K562 (cell line): ENCODE measurements around the gene TMEM120B. TPM values are rescaled to one million over a fixed set of nuclear protein-coding genes. Genes with fewer than 3 reads are reported as not detected.

Experiments
- ATAC-seq: fragments of 200-7000 bp; cut with Tn5 transposase; 3 replicates; pipeline ENCODE4 v1.9.1; 2020; ENCODE audit warnings: moderate library complexity
- BruUV-seq: library from RNA; stranded (reverse); fragments of 400-500 nt; replicated peaks from 2 replicates; lab custom pipeline; 2021; lab: Mats Ljungman, UMichigan
- CTCF ChIA-PET: fragments of 300-600 bp; formaldehyde crosslinking; extraction: SDS; loops from one replicate; lab custom pipeline; 2021; ENCODE audit warnings: low intra/inter-chr PET ratio; lab: Yijun Ruan, JAX
- POLR2A ChIA-PET: fragments of 300-600, 350-650 bp; sonication (Branson Sonifier 250); formaldehyde crosslinking; extraction: SDS; loops from one replicate; lab custom pipeline; 2021; ENCODE audit warnings: antibody characterized with exemption, inconsistent platforms; lab: Yijun Ruan, JAX
- DNase-seq, 4 experiments: peaks; one replicate each; pipeline versions ENCODE4 v3.0.0 to v3.0.0-alpha.2; 2011 to 2018; ENCODE audit warnings: low spot score in 3 of 4, mixed read lengths in 3 of 4; ENCODE audit errors: extremely low read depth in 1 of 4
- FAIRE-seq: peaks from 2 replicates; lab custom pipeline; 2011; peaks lifted over from hg19 to GRCh38; lab: Jason Lieb, UNC
- H2AFZ ChIP-seq: 2 replicates; pipeline ENCODE4 v1.6.0; 2011; ENCODE audit warnings: low read depth, low read length, control low read depth, inconsistent platforms
- H3K27ac ChIP-seq: fragments of 200-600 bp; 3 replicates; pipeline ENCODE4 v1.8.0; 2011; ENCODE audit warnings: low read depth, mild to moderate bottlenecking, control low read depth, inconsistent platforms, low read length, moderate library complexity, mixed read lengths; ENCODE audit errors: extremely low read depth
- H3K27me3 ChIP-seq, 2 experiments: fragments of 300-600 bp in 1 of 2; 2 replicates in 1 of 2; 3 replicates in 1 of 2; pipeline versions ENCODE4 v1.6.0 to v1.8.0; 2011; ENCODE audit warnings: inconsistent platforms in 2 of 2, low read length in 2 of 2, mild to moderate bottlenecking in 1 of 2, mixed read lengths in 1 of 2, moderate library complexity in 1 of 2; ENCODE audit not compliant: control insufficient read depth in 2 of 2, insufficient read depth in 2 of 2
- H3K36me3 ChIP-seq: fragments of 300-600 bp; 3 replicates; pipeline ENCODE4 v1.8.0; 2011; ENCODE audit warnings: mild to moderate bottlenecking, low read length, inconsistent platforms; ENCODE audit not compliant: control insufficient read depth, insufficient read depth
- H3K4me1 ChIP-seq, 2 experiments: fragments of 200-600 bp in 1 of 2; replicated peaks in 1 of 2; 2 replicates in 1 of 2; 3 replicates in 1 of 2; pipeline versions ENCODE4 v1.5.1 to v1.8.0; 2011; ENCODE audit warnings: inconsistent platforms in 2 of 2, low read length in 2 of 2, mild to moderate bottlenecking in 1 of 2, mixed read lengths in 1 of 2, moderate library complexity in 1 of 2; ENCODE audit not compliant: control insufficient read depth in 2 of 2, insufficient read depth in 2 of 2
- H3K4me2 ChIP-seq: 2 replicates; pipeline ENCODE4 v1.6.1; 2011; ENCODE audit warnings: low read length, control low read depth, inconsistent platforms, mixed read lengths; ENCODE audit not compliant: insufficient read depth
- H3K4me3 ChIP-seq: fragments of 200-600 bp; sonication (generic), shearing (Covaris generic); 2 replicates; pipeline ENCODE4 v1.5.1; 2016; ENCODE audit warnings: control low read depth, inconsistent platforms
- H3K79me2 ChIP-seq: fragments of 200-600 bp; 3 replicates; pipeline ENCODE4 v1.8.0; 2011; ENCODE audit warnings: low read length, inconsistent platforms; ENCODE audit not compliant: control insufficient read depth, insufficient read depth
- H3K9ac ChIP-seq, 2 experiments: 2 replicates each; pipeline versions ENCODE4 v1.6.0 to v1.6.1; 2011; ENCODE audit warnings: low read depth in 2 of 2, low read length in 2 of 2, control low read depth in 1 of 2, inconsistent platforms in 1 of 2, mild to moderate bottlenecking in 1 of 2, mixed read lengths in 1 of 2; ENCODE audit not compliant: insufficient read depth in 1 of 2
- H3K9me1 ChIP-seq: one replicate; pipeline ENCODE4 v1.6.0; 2011; ENCODE audit warnings: inconsistent platforms, mild to moderate bottlenecking, low read length, moderate library complexity; ENCODE audit not compliant: control insufficient read depth, insufficient read depth
- H3K9me3 ChIP-seq: replicated peaks from 2 replicates; pipeline ENCODE4 v1.5.1; 2011; ENCODE audit warnings: low read depth, low read length, inconsistent platforms; ENCODE audit not compliant: control insufficient read depth, insufficient read depth
- H4K20me1 ChIP-seq: replicated peaks from 2 replicates; pipeline ENCODE4 v1.6.1; 2011; ENCODE audit warnings: low read length, inconsistent platforms, mixed read lengths; ENCODE audit not compliant: control insufficient read depth, insufficient read depth
- AFF1 ChIP-seq, 2 experiments: fragments of 450-650 bp; IDR thresholded peaks; 2 replicates each; pipeline ENCODE4 v1.6.1; 2018; ENCODE audit warnings: mild to moderate bottlenecking in 2 of 2, low read depth in 1 of 2; ENCODE audit not compliant: partially characterized antibody in 2 of 2
- CHAMP1 ChIP-seq: fragments of 450-650 bp; IDR thresholded peaks from 2 replicates; pipeline ENCODE4 v1.6.1; 2016; ENCODE audit warnings: mild to moderate bottlenecking
- FOS ChIP-seq: IDR thresholded peaks from 3 replicates; pipeline ENCODE4 v1.6.1; 2011; ENCODE audit not compliant: insufficient read length; ENCODE audit errors: extremely low read depth
- GTF2A2 ChIP-seq: IDR thresholded peaks from 2 replicates; pipeline ENCODE4 v1.6.1; 2016; ENCODE audit warnings: mild to moderate bottlenecking, missing genetic modification characterization, missing compliant biosample characterization
- NONO ChIP-seq, 2 experiments: fragments of 200-400 bp in 1 of 2; fragments of 450-650 bp in 1 of 2; formaldehyde crosslinking in 1 of 2; IDR thresholded peaks; 2 replicates each; pipeline ENCODE4 v1.6.1; 2017; ENCODE audit warnings: low read depth in 2 of 2, mild to moderate bottlenecking in 2 of 2, moderate library complexity in 2 of 2, low read length in 1 of 2
- PKNOX1 ChIP-seq: fragments of 450-650 bp; IDR thresholded peaks from 2 replicates; pipeline ENCODE4 v1.6.1; 2016
- RBFOX2 ChIP-seq: fragments of 200-400 bp; formaldehyde crosslinking; IDR thresholded peaks from 2 replicates; pipeline ENCODE4 v1.6.1; 2017; ENCODE audit warnings: low read depth, mild to moderate bottlenecking, low read length, moderate library complexity
- RFX7 ChIP-seq: fragments of 250-450 bp; sonication (Bioruptor Pico); IDR thresholded peaks from 2 replicates; pipeline ENCODE4 v1.5.1; 2021; ENCODE audit warnings: mild to moderate bottlenecking
- SMAD2 ChIP-seq: fragments of 150-350 bp; IDR thresholded peaks from 2 replicates; pipeline ENCODE4 v1.6.1; 2014; ENCODE audit warnings: low read depth, mild to moderate bottlenecking, low read length
- ZNF12 ChIP-seq: sonication (generic); formaldehyde crosslinking; IDR thresholded peaks from 2 replicates; pipeline ENCODE4 v1.4.0; 2020; ENCODE audit warnings: mild to moderate bottlenecking, missing genetic modification reagents
- ZNF586 ChIP-seq: fragments of 450-650 bp; formaldehyde crosslinking; conservative IDR thresholded peaks from 2 replicates; pipeline ENCODE4 v1.4.0; 2020; ENCODE audit warnings: mild to moderate bottlenecking, moderate library complexity
- WGBS: fragments of 100-300 bp; shearing (Covaris generic); methylation state at CpG from one replicate; pipeline ENCODE4 v1.1.6; 2016; ENCODE audit warnings: low coverage, mixed read lengths; ENCODE audit not compliant: insufficient coverage; ENCODE audit errors: missing lambda C conversion rate; 5-methylcytosine and 5-hydroxymethylcytosine counted together
- in situ Hi-C: fragments of 300-500 bp; cut with MboI; formaldehyde crosslinking; loops from 4 replicates; pipeline ENCODE4 v1.15.0; 2018; ENCODE audit warnings: inconsistent platforms, mixed read lengths
- intact Hi-C: fragments of 100-400 bp; cut with micrococcal nuclease; formaldehyde crosslinking; loops from 2 replicates; pipeline ENCODE4 v1.14.2; 2022
- polyA plus RNA-seq, 8 experiments: library from polyadenylated mRNA; depleted of rRNA in 4 of 8; stranded (reverse) in 5 of 8; unstranded in 3 of 8; fragments of >200 nt; fragmentation: Nextera tagmentation in 2 of 8; fragmentation: Illumina TruSeq in 1 of 8; extraction: Ambion mirVana in 2 of 8; extraction: Trizol in 1 of 8; gene quantifications; 2 replicates each; pipeline versions ENCODE4 v1.2.1 to v1.2.3, GENCODE V29; 2011 to 2014; ENCODE audit warnings: inconsistent platforms in 1 of 8, missing spikeins in 1 of 8
- total RNA-seq, 7 experiments: library from RNA; depleted of rRNA in 6 of 7; stranded (reverse); fragments of >200 nt in 6 of 7; fragmentation: Illumina TruSeq in 2 of 7; extraction: Trizol in 2 of 7; gene quantifications; 2 replicates each; pipeline versions ENCODE4 v1.2.1 to v1.2.3, GENCODE V29; 2011 to 2021; ENCODE audit warnings: low replicate concordance in 1 of 7

The TMEM120B gene
- total and polyA plus RNA-seq, 9 of the 15 experiments (the other 6 are each of a cell fraction or from before 2014, with no cell fraction given) = 1.7 to 18.6 (median 7.4) TPM

GRCh38 chr12:121802843-121803698 lies 90.5 kb downstream of the TMEM120B start (continued):
- TF ChIP-seq AFF1 (IDR thresholded peaks at IDR 0.05; ENCODE audit: low read depth in 1 of 2, partially characterized antibody in 2 of 2) (peak; percentile 70 to 85), FOS (peak; percentile 60), RBFOX2 (peak; percentile 90)

- intact Hi-C loops = no loop called here
- H3K4me1 ChIP-seq = peaks cover 12 to 58% of the 10 kb centered on the region in 2 experiments; a peak in 4 of 5 replicates
- H3K9me3 ChIP-seq = no peaks in the 10 kb centered on the region
- peak within 1 kb of the TSS; percentile 99 for H3K27ac ChIP-seq
- H3K9ac ChIP-seq = peak within 1 kb of the TSS; percentile 92 to 100
- CTCF ChIA-PET = no interaction called here
- ATAC-seq = peak; percentile 3
- no peak for FAIRE-seq
- H3K9me1 ChIP-seq = no peaks in the 10 kb centered on the region
- peaks cover 84% of the 10 kb centered on the region for H3K79me2 ChIP-seq
- 0% methylated on average over 9 of the region's 74 CpGs for WGBS
- POLR2A ChIA-PET = interaction anchor here (0.6 to 12.1 kb wide), 7 partner anchors 7 to 335 kb away, joined by 3 to 194 read pairs (median 4); partner anchors contain the start of gene RHOF
- BruUV-seq = no TSS peak
- H2AFZ ChIP-seq = peak within 1 kb of the TSS; percentile 64
- H3K27me3 ChIP-seq = no peaks in the 10 kb centered on the region
- H3K4me3 ChIP-seq = peak within 1 kb of the TSS; percentile 80
- H3K36me3 ChIP-seq = peaks cover 34% of the 10 kb centered on the region
- H3K4me2 ChIP-seq = peak within 1 kb of the TSS; percentile 84
- DNase-seq = peak; percentile 33 to 78 (median 45)
- in situ Hi-C loops = no loop called here
- 0 out of 2 replicates have a peak, but pooled peaks cover 3% of the 10 kb centered on the region for H4K20me1 ChIP-seq
- TF ChIP-seq ZNF12 (CRISPR knock-in tag) = no peak
- 0 out of 2 replicates have a peak, but pooled peaks have one; percentile 15 for TF ChIP-seq GTF2A2 (tag)
- no peak for TF ChIP-seq RFX7 (CRISPR knock-in tag)
- TF ChIP-seq NONO (IDR thresholded peaks at IDR 0.05; ENCODE audit: low read depth in 2 of 2, low read length in 1 of 2) = peak in 1 of 2 experiments; percentile 49; a peak in 1 of 4 replicates
- no peak for TF ChIP-seq ZNF586 (CRISPR knock-in tag)
- 0 out of 2 replicates have a peak, but pooled peaks have one; percentile 37 for TF ChIP-seq PKNOX1
- TF ChIP-seq SMAD2 = no peak
- no peak for TF ChIP-seq CHAMP1
These were observed 91.4 kb downstream of the TMEM120B start, which contains the start of gene SETD1B for GRCh38 chr12:121803861-121804416. SETD1B (plus strand) TSS chr12:121804009; CDS start chr12:121804738, 729 bp downstream.
